Keratinocyte (primary cell): ENCODE measurements around the gene RIN3. TPM values are rescaled to one million over a fixed set of nuclear protein-coding genes. Genes with fewer than 3 reads are reported as not detected.

Experiments used
- DNase-seq: peaks from one replicate; pipeline ENCODE4 v3.0.0-alpha.2; 2011; ENCODE audit warnings: low read depth, missing footprints, low spot score
- FAIRE-seq: peaks from 2 replicates; lab custom pipeline; 2011; peaks lifted over from hg19 to GRCh38; lab: Jason Lieb, UNC
- H2AFZ ChIP-seq: 2 replicates; pipeline ENCODE4 v1.6.0; 2012; ENCODE audit warnings: low read length, control low read depth, inconsistent platforms; ENCODE audit not compliant: control insufficient read depth
- H3K27ac ChIP-seq: 2 replicates; pipeline ENCODE4 v1.5.1; 2011; ENCODE audit warnings: low read length; ENCODE audit not compliant: control insufficient read depth, insufficient read depth
- H3K27me3 ChIP-seq: 3 replicates; pipeline ENCODE4 v1.6.0; 2011; ENCODE audit warnings: low read length; ENCODE audit not compliant: control insufficient read depth, insufficient read depth; ENCODE audit errors: extremely low read depth
- H3K36me3 ChIP-seq, 2 experiments: 2 replicates in 1 of 2; 3 replicates in 1 of 2; pipeline ENCODE4 v1.5.1; 2011; ENCODE audit warnings: low read length in 2 of 2, mild to moderate bottlenecking in 1 of 2; ENCODE audit not compliant: control insufficient read depth in 2 of 2, insufficient read depth in 2 of 2; ENCODE audit errors: extremely low read depth in 1 of 2
- H3K4me1 ChIP-seq: 3 replicates; pipeline ENCODE4 v1.5.1; 2011; ENCODE audit warnings: low read length; ENCODE audit not compliant: control insufficient read depth, insufficient read depth; ENCODE audit errors: extremely low read depth
- H3K4me2 ChIP-seq: 3 replicates; pipeline ENCODE4 v1.6.0; 2011; ENCODE audit warnings: low read depth, low read length; ENCODE audit not compliant: control insufficient read depth, insufficient read depth; ENCODE audit errors: extremely low read depth
- H3K4me3 ChIP-seq, 3 experiments: fragments of 200-600 bp in 1 of 3; sonication (generic) in 1 of 3; 2 replicates in 2 of 3; 3 replicates in 1 of 3; pipeline ENCODE4 v1.5.1; 2011 to 2016; ENCODE audit warnings: low read length in 3 of 3, mild to moderate bottlenecking in 3 of 3, control low read depth in 2 of 3, inconsistent platforms in 1 of 3, low read depth in 1 of 3, mixed read lengths in 1 of 3, mixed run types in 1 of 3, moderate library complexity in 1 of 3; ENCODE audit not compliant: control insufficient read depth in 2 of 3, insufficient read depth in 2 of 3; ENCODE audit errors: extremely low read depth in 1 of 3
- H3K79me2 ChIP-seq: 2 replicates; pipeline ENCODE4 v1.6.0; 2012; ENCODE audit warnings: low read length; ENCODE audit not compliant: control insufficient read depth, insufficient read depth
- H3K9ac ChIP-seq: 3 replicates; pipeline ENCODE4 v1.6.0; 2011; ENCODE audit warnings: low read length; ENCODE audit not compliant: control insufficient read depth, insufficient read depth; ENCODE audit errors: extremely low read depth
- H3K9me1 ChIP-seq: 3 replicates; pipeline ENCODE4 v1.6.0; 2011; ENCODE audit warnings: low read length; ENCODE audit not compliant: control insufficient read depth, insufficient read depth; ENCODE audit errors: extremely low read depth
- H3K9me3 ChIP-seq: 2 replicates; pipeline ENCODE4 v1.5.1; 2012; ENCODE audit warnings: low read depth, low read length; ENCODE audit not compliant: control insufficient read depth
- H4K20me1 ChIP-seq: 3 replicates; pipeline ENCODE4 v1.6.0; 2011; ENCODE audit warnings: low read length; ENCODE audit not compliant: control insufficient read depth, insufficient read depth; ENCODE audit errors: extremely low read depth
- CTCF ChIP-seq, 3 experiments: IDR thresholded peaks in 1 of 3; conservative IDR thresholded peaks in 1 of 3; optimal IDR thresholded peaks in 1 of 3; 2 replicates in 2 of 3; 3 replicates in 1 of 3; pipeline versions ENCODE3 to v1.5.1; 2011; ENCODE audit warnings: low read length in 3 of 3, mild to moderate bottlenecking in 3 of 3, moderate library complexity in 2 of 3, control low read depth in 1 of 3, inconsistent platforms in 1 of 3; ENCODE audit not compliant: insufficient read depth in 2 of 3; ENCODE audit errors: extremely low read depth in 1 of 3
- EZH2 ChIP-seq: IDR thresholded peaks from one replicate; pipeline ENCODE4 v1.6.1; 2012; ENCODE audit warnings: inconsistent platforms, mild to moderate bottlenecking, low read length, moderate library complexity
- dilution Hi-C: fragments of 300-500 bp; cut with MboI; formaldehyde crosslinking; loops from one replicate; pipeline ENCODE4 v1.7.0; 2020; ENCODE audit warnings: low sequenced_read_pairs; ENCODE audit not compliant: extremely low pct_ligation_motif_present
- polyA plus RNA-seq, 5 experiments: library from polyadenylated mRNA; depleted of rRNA in 3 of 5; stranded (reverse) in 3 of 5; stranded (forward) in 1 of 5; unstranded in 1 of 5; fragments of >200 nt; gene quantifications; 1 replicate in 1 of 5; 2 replicates in 3 of 5; 3 replicates in 1 of 5; pipeline versions ENCODE4 v1.2.1 to v1.2.3, GENCODE V29; 2011 to 2012; ENCODE audit warnings: missing spikeins in 2 of 5, low read depth in 1 of 5, low replicate concordance in 1 of 5

The RIN3 gene
- polyA plus RNA-seq, 1 donor (not counting 4 experiments of a cell fraction or from before 2014, with no cell fraction given): 1.2 TPM

DNA sequence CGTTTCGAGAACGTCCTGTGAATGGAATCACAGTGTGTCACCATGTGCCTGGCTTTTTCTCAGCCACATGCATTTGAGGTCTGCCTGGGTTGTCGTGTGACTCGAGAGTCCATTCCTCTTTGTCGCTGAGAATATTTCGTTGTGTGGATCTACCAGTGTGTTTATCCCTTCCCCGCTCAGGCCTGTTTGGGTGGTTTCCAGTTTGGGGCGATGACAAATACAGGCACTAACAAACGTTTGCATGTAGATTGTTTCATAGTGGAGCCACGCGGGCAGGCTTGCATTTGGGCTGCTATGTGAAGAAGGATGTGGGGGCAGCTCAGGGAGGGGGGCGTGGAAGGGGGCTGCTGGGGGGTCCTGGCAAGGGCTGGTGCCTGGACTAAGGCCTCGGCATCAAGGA is 14.1 kb downstream of the RIN3 start:
- H3K79me2 ChIP-seq: peaks cover 8% of the 10 kb centered on the region

DNA sequence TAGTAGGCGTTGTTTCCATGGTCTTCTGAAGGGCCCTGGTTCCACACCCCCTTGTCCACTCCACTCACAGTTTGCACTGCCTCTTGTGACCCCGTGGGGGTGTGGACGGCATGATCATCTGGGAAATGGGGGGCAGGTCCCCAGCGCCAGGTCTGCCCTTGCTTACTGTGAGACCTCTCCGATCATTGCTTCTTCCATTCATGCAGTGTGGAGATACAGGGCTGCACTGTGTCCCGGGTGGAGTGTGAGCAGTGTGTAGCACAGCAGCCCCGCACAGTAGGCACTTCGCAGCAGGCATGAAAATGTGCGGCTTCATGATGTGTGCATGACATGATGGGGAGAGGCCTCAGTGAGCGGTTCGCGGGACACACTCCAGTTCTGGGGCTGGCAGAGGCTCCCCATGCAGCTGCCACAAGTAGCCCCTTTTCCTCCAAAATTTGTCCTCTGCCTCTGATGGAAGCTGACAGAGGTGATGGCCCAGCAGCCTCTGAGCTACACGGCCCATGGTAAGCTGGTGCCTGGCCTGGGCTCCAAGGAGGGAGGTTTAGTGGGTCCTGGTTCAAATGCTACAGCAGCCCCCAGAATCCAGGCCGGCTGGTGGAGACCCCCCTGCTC is 15.0 kb downstream of the RIN3 start:
- no peak overlapping the region for H3K9ac ChIP-seq
- TF ChIP-seq EZH2 (no peak), CTCF (optimal IDR thresholded peaks at IDR 0.05 in 1 of 3, IDR thresholded peaks at IDR 0.05 in 1 of 3, conservative IDR thresholded peaks at IDR 0.05 in 1 of 3; ENCODE audit: extremely low read depth in 1 of 3, insufficient read depth in 2 of 3, low read length in 3 of 3) (no peak)
- H3K79me2 ChIP-seq: peaks cover 8% of the 10 kb centered on the region
- no peaks in the 10 kb centered on the region for H3K36me3 ChIP-seq
- no peak for FAIRE-seq
- DNase-seq: no peak
- no peak overlapping the region for H3K4me3 ChIP-seq
- H3K27me3 ChIP-seq: no peaks in the 10 kb centered on the region
- no peaks in the 10 kb centered on the region for H4K20me1 ChIP-seq
- H3K9me3 ChIP-seq: no peaks in the 10 kb centered on the region
- no peak overlapping the region for H2AFZ ChIP-seq
- no peaks in the 10 kb centered on the region for H3K9me1 ChIP-seq
- dilution Hi-C loops: no loop called here
- H3K27ac ChIP-seq: no peak overlapping the region
- H3K4me1 ChIP-seq: no peaks in the 10 kb centered on the region
- no peak overlapping the region for H3K4me2 ChIP-seq

More for the DNA sequence above, 14.1 kb downstream of the RIN3 start:
- no peaks in the 10 kb centered on the region for H3K9me1 ChIP-seq
- H3K36me3 ChIP-seq: no peaks in the 10 kb centered on the region
- dilution Hi-C loops: no loop called here
- no peak overlapping the region for H3K27ac ChIP-seq
- no peaks in the 10 kb centered on the region for H3K27me3 ChIP-seq
- H3K4me1 ChIP-seq: no peaks in the 10 kb centered on the region
- no peaks in the 10 kb centered on the region for H3K9me3 ChIP-seq
- no peak overlapping the region for H3K9ac ChIP-seq
- TF ChIP-seq CTCF (optimal IDR thresholded peaks at IDR 0.05 in 1 of 3, IDR thresholded peaks at IDR 0.05 in 1 of 3, conservative IDR thresholded peaks at IDR 0.05 in 1 of 3; ENCODE audit: extremely low read depth in 1 of 3, insufficient read depth in 2 of 3, low read length in 3 of 3) (no peak), EZH2 (no peak)
- no peak overlapping the region for H3K4me2 ChIP-seq
- no peak for DNase-seq
- H3K4me3 ChIP-seq: no peak overlapping the region
- no peak for FAIRE-seq
- H2AFZ ChIP-seq: no peak overlapping the region
- no peaks in the 10 kb centered on the region for H4K20me1 ChIP-seq
